Pons (tissue), 1 donor: ENCODE measurements around the gene UBA3.
A peak's percentile ranks its signal among the peaks of the same experiment; 100 is the strongest.

Experiments used
- DNase-seq: peaks from one replicate; pipeline ENCODE4 v3.0.0-alpha.2; 2016; ENCODE audit warnings: low spot score

The UBA3 gene

GRCh38 chr3:69080233-69080920 is at the start of gene UBA3:
Gene UBA3, minus strand, starts transcription at chr3:69080365. Its CDS starts 12 bp downstream, at chr3:69080353.
- DNase-seq: peak; percentile 89

GRCh38 chr3:69129531-69129930 is 49.4 kb upstream of the UBA3 start:
- no peak for DNase-seq

GRCh38 chr3:69128509-69128908 is 48.3 kb upstream of the UBA3 start:
- DNase-seq: no peak

- no peak for DNase-seq
Observed at GRCh38 chr3:69126999-69127398, 46.8 kb upstream of the UBA3 start.

GRCh38 chr3:69126216-69126615 is 46.1 kb upstream of the UBA3 start:
- no peak for DNase-seq

GRCh38 chr3:69122403-69122802 is 42.2 kb upstream of the UBA3 start, which contains the start of gene LMOD3:
Gene LMOD3, minus strand, starts transcription at chr3:69122595. Its CDS starts 209 bp downstream, at chr3:69122386.
- DNase-seq: no peak

- DNase-seq: no peak
Observed at GRCh38 chr3:69121950-69122349, 41.8 kb upstream of the UBA3 start.

- DNase-seq: no peak
Observed at GRCh38 chr3:69121513-69121912, 41.3 kb upstream of the UBA3 start.

- peak; percentile 94 for DNase-seq
Observed at GRCh38 chr3:69120879-69121464, 40.8 kb upstream of the UBA3 start.

GRCh38 chr3:69119681-69120080 is 39.5 kb upstream of the UBA3 start:
- DNase-seq: no peak

GRCh38 chr3:69119138-69119537 is 39.0 kb upstream of the UBA3 start:
- DNase-seq: no peak

GRCh38 chr3:69118555-69118954 is 38.4 kb upstream of the UBA3 start:
- DNase-seq: no peak

- DNase-seq: peak; percentile 97
Observed at GRCh38 chr3:69116897-69117296, 36.7 kb upstream of the UBA3 start.

- DNase-seq: no peak
Observed at GRCh38 chr3:69116162-69116561, 36.0 kb upstream of the UBA3 start.

GRCh38 chr3:69115731-69116130 is 35.6 kb upstream of the UBA3 start:
- no peak for DNase-seq

- DNase-seq: no peak
Observed at GRCh38 chr3:69113536-69113935, 33.4 kb upstream of the UBA3 start.

- DNase-seq: no peak
Observed at GRCh38 chr3:69110941-69111546, 30.9 kb upstream of the UBA3 start.

GRCh38 chr3:69108811-69109210 is 28.6 kb upstream of the UBA3 start:
- no peak for DNase-seq

GRCh38 chr3:69107841-69108240 is 27.7 kb upstream of the UBA3 start:
- no peak for DNase-seq

- DNase-seq: no peak
Observed at GRCh38 chr3:69105320-69105719, 25.2 kb upstream of the UBA3 start.

- no peak for DNase-seq
Observed at GRCh38 chr3:69104586-69104985, 24.4 kb upstream of the UBA3 start.

GRCh38 chr3:69103123-69103522 is 23.0 kb upstream of the UBA3 start:
- no peak for DNase-seq

GRCh38 chr3:69102384-69102783 is 22.2 kb upstream of the UBA3 start:
- DNase-seq: no peak
